ENCODE results near the gene ARMH3.

Gene ARMH3, protein sequence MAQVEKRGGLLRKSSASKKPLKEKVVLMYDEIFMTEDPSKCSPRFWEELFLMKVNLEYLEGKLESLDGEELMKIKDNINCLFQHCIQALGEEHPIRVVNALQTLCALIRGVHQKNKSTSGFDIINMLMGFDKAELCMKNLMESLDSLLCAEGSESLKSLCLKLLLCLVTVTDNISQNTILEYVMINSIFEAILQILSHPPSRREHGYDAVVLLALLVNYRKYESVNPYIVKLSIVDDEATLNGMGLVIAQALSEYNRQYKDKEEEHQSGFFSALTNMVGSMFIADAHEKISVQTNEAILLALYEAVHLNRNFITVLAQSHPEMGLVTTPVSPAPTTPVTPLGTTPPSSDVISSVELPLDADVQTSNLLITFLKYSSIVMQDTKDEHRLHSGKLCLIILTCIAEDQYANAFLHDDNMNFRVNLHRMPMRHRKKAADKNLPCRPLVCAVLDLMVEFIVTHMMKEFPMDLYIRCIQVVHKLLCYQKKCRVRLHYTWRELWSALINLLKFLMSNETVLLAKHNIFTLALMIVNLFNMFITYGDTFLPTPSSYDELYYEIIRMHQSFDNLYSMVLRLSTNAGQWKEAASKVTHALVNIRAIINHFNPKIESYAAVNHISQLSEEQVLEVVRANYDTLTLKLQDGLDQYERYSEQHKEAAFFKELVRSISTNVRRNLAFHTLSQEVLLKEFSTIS

DNA sequence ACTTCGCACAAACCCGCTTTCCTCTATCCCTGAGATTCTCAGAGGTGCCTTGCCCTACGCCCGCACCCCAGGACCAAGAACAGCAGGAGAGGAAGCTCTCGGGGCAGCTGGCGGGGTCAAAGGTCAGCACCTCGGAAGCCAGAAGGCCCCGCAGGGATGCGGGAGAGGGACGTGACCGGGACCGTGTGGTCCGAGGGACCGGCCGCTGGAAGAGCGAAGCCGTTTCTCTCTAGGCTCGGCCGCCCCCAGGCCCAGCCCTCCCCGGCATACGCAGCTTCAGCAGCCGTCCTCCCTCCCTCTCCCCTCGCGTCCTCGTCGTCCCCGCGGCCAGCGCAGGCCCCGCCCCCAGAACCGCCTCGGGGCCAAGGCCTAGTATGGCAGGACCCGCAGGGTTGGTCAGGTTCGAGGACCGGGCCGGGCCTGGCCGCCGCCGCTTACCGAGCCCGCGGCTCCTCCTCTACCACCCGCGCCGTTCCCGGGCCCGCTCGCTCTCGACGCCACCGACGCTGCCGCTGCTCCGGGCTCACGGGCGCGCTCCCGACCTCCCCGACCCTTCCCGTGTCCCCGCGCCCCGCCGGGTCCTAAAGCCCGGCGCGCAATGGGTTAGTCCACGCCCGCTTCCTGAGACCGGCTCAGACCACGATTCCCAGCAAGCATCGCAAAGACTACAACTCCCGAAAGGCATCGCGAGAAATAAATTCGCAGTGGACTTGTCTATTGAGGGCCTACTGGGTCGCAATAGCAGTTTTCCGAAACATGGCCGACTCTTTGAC is at the start of gene ARMH3:
ARMH3 (minus strand) TSS at position 527 of the 773 bp plus-strand sequence. CDS start 16,059 bp downstream, outside the sequence.
- DNase-seq (ENCODE audit: low spot score) = peak; percentile 99

GRCh38 chr10:102102421-102102820 is 46.4 kb upstream of the ARMH3 start:
- no peak for DNase-seq (ENCODE audit: low spot score)

DNA sequence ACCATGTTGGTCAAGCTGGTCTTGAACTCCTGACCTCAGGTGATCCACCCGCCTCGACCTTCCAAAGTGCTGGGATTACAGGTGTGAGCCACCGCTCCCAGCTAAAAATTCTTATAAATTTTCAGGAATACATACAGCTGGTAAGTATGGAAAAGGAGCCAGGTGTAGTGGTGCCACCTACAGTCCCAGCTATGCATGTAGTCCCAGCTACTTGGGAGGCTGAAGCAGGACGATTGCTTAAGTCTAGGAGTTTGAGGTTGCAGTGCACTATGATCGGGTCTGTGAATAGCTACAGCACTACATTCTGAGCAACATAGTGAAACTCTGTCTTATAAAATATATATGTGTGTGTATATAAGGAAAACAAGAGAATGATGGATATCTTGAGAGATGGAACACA is 45.2 kb upstream of the ARMH3 start:
- no peak for DNase-seq (ENCODE audit: low spot score)

DNA sequence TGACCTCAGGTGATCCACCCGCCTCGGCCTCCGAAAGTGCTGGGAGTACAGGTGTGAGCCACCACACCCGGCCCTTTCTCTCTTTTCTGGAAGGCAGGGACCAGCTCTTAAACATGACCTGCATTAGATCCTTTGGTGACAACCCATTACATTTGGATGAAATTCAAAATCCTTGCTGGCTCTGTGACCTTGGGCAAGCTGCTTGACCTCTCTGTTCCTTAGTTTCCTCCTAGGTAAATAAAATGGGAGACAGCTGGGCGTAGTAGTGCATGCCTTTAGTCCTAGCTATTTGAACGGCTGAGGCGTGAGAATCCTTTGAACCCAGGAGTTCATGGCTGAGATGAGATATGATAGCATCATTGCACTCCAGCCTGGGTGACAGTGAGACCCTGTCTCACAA is 40.5 kb upstream of the ARMH3 start:
- no peak for DNase-seq (ENCODE audit: low spot score)

DNA sequence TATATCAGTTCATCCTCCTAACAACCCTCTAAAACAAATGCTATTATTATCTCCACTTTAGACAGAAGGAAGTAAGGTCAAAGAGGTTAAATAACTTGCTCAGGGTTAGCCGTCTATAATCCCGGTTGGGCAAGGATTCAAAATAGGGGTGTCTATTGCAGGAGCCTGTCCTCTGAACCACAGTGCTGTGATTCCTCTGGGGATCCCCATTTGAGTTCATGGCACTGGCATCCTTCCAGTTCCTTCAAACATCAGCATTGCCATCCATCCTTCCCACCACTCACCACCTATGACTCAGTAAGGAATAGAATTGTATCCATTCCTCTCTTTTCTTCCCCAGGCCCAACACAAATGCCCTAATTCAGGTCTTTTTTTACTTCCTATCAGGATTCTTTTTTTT is 34.8 kb upstream of the ARMH3 start:
- no peak for DNase-seq (ENCODE audit: low spot score)

DNA sequence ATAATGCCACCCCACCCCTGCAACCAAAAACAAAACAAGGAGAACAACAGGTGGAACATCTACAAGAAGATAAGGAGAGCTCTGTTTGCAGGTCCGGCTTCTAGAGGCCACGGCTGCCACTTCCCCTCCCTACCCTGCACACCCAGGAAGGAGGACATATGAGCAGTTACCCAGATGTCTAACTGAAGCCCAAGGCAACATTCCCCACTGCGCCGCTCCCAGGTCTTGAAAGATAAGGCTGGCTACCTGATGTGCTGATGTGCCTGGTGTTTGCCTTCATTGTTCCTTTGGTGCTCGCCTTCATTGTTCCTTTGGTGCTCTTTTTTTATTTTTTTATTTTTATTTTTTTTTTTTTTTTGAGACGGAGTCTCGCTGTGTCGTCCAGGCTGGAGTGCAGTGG is 30.2 kb upstream of the ARMH3 start:
- no peak for DNase-seq (ENCODE audit: low spot score)

- no peak for DNase-seq (ENCODE audit: low spot score)
Measured at GRCh38 chr10:102085336-102085735, 29.4 kb upstream of the ARMH3 start.

GRCh38 chr10:102083541-102083940 is 27.6 kb upstream of the ARMH3 start:
- no peak for DNase-seq (ENCODE audit: low spot score)

DNA sequence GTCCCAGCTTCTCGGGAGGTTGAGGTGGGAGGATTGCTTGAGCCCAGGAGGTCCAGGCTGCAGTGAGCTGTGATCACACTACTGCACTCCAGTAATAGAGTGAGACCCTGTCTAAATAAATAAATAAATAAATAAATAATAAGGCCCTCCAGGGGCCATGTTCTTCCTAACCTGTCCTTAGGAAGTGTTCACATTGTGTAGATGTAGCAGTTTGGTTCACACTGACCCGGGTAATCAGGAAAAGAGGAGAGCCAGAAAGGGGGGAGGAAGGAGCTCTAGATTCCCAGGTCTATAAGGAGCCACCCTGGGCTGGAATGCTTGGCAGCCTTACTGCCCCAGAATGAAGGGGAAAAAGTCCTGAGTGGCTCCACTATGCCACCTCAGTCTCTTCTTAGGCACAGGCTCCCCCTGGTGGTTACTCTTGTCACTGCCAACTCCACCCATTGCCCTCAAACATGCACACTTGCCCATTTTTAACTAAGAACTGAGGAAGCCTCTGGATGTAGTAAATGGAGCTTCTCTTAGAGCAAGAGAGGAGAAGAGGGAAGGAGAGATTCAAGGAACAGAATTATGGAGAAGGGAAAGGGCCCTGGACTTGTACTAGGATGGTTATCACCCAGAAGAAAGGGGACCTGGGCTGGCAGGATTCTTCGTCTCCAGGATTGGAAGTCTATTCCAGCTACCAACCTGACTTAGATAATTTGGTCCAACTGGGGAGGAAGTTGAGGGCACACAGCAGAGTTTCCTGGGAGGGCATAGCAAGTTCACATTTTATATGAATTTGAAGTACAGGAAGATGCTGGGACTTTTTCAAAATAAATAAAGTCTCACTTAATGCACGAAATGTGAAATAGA is 16.9 kb upstream of the ARMH3 start:
- peak; percentile 85 for DNase-seq (ENCODE audit: low spot score)

- DNase-seq (ENCODE audit: low spot score) = no peak
Measured at GRCh38 chr10:102069071-102069470, 13.1 kb upstream of the ARMH3 start.

- no peak for DNase-seq (ENCODE audit: low spot score)
Measured at GRCh38 chr10:102068216-102068615, 12.2 kb upstream of the ARMH3 start.

- DNase-seq (ENCODE audit: low spot score) = no peak
Measured at GRCh38 chr10:102067091-102067916, 11.3 kb upstream of the ARMH3 start.

DNA sequence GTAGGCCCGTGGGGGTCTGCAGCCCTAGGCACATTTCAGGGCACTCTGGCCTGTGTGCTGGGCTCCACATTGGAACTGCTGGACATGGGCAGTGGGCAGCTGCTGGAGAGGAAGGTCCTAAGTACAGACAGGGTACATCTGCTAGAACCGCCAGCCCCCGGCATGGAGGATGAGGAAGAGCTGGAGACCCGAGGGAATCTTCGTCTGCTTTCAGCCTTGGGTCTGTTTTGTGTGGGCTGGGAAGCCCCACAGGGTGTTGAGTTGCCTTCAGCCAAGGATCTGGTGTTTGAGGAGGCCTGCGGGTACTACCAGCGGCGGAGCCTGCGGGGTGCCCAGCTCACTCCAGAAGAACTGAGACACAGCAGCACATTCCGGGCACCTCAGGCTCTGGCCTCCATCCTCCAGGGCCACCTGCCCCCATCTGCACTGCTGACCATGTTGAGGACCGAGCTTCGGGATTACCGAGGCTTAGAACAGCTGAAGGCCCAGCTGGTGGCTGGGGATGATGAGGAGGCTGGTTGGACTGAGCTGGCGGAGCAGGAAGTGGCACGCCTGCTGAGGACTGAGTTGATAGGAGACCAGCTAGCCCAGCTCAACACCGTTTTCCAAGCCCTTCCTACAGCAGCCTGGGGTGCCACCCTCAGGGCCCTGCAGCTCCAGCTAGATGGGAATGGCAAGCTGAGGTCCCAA is 10.6 kb upstream of the ARMH3 start:
- DNase-seq (ENCODE audit: low spot score) = no peak

- DNase-seq (ENCODE audit: low spot score) = no peak
Measured at GRCh38 chr10:102065561-102066398, 9.8 kb upstream of the ARMH3 start.

- DNase-seq (ENCODE audit: low spot score) = peak; percentile 81
Measured at GRCh38 chr10:102064868-102065560, 9.0 kb upstream of the ARMH3 start, which contains the start of gene HPS6. Gene HPS6, plus strand, starts transcription at chr10:102065349. Its CDS starts 126 bp downstream, at chr10:102065475.

DNA sequence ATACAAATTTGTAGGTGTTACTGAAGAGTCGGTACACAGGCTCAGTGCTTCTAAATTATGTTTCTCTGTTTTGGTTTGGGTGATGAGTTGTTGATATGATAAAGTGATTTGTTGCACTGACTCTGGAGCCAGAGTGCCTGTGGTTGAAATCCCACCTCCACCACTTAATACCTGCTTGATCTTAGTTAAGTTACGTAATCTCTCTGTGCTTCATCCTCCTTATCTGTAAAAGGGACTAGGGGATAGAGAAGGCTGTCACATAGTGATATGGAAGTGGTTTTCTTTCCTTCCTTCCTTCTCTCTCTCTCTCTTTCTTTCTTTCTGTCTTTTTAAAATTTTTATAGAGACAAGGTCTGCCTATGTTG is 8.5 kb upstream of the ARMH3 start:
- no peak for DNase-seq (ENCODE audit: low spot score)

DNA sequence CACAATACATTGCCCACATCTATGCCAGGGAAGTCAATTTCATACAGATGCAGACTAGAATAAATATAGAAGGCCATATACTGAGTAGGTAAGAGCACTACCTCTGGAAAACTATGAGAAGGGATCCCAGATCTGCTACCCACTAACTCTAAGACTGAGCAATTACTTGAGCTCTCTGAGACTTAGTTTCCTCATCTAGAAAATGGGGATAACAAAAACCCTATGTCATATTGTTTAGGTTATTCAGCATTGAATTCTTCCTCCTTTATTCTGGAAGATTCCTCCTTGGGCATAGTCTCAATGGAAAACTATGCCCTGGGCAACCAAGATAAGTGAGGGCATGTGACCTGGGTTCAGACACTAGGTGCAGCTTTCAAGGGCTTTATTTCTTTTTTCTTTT is 4.0 kb upstream of the ARMH3 start:
- no peak for DNase-seq (ENCODE audit: low spot score)

DNA sequence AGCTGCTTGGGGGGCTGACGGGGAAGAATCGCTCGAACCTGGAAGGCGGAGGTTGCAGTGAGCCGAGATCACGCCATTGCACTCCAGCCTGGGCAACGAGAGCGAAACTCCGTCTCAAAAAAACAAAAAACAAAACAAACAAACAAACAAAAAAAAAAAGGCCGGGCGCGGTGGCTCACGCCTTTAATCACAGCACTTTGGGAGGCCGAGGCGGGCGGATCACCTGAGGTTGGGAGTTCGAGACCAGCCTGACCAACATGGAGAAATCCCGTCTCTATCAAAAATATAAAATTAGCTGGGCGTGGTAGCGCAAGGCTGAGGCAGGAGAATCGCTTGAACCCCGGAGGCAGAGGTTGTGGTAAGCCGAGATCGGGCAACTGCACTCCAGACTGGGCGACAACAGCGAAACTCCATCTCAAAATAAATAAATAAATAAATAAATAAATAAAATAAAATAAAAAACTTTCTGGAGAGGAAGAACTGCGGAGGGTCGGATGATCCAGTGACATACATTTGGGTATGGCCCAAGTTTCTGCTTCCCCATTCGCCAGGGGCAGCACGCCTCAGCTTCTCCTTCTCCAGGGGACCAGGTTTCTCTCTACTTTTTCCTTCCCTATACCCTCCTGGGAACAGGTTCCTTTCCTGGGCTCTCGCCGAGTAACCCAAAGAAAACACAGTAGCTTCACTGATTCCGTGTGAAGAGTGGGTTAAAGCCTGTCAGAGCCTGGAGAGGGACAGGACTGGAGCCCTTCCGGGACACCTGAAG is 909 bp downstream of the ARMH3 start:
- DNase-seq (ENCODE audit: low spot score) = peak; percentile 56

Measured in pons (tissue), 1 donor.